B cell (primary cell): Measurements from ENCODE around the gene DPAGT1. TPM values are rescaled to one million over a fixed set of nuclear protein-coding genes. Genes with fewer than 3 reads are reported as not detected.

Experiments used
- ATAC-seq: fragments of 200-7000 bp; cut with Tn5 transposase; one replicate; pipeline ENCODE4 v1.10.0; 2021; ENCODE audit warnings: low read depth, mild to moderate bottlenecking, moderate number of reproducible peaks, moderate library complexity
- CTCF ChIA-PET: fragments of 350-600 bp; sonication (Branson Sonifier 250); formaldehyde crosslinking; loops from one replicate; lab custom pipeline; 2021; ENCODE audit warnings: antibody characterized with exemption, inconsistent platforms; lab: Charles Lee
- POLR2A ChIA-PET: fragments of 350-600 bp; sonication (Branson Sonifier 250); formaldehyde crosslinking; loops from one replicate; lab custom pipeline; 2021; ENCODE audit warnings: antibody characterized with exemption; lab: Charles Lee
- DNase-seq: peaks from one replicate; pipeline ENCODE4 v3.0.0; 2013
- H2AFZ ChIP-seq: 2 replicates; pipeline ENCODE4 v1.6.1; 2012; ENCODE audit warnings: mild to moderate bottlenecking, low read depth, low read length; ENCODE audit not compliant: insufficient read depth, poor library complexity, severe bottlenecking
- H3K27ac ChIP-seq, 2 donors: 1 replicate in 1 of 2; 2 replicates in 1 of 2; pipeline ENCODE4 v1.5.1; 2012 to 2013; ENCODE audit warnings: low read length in 2 of 2, mild to moderate bottlenecking in 2 of 2, moderate library complexity in 1 of 2
- H3K27me3 ChIP-seq, 4 experiments: fragments of 200-600 bp in 1 of 4; sonication (generic) in 1 of 4; replicated peaks in 1 of 4; 1 replicate in 2 of 4; 2 replicates in 2 of 4; pipeline versions ENCODE4 v1.6.1 to v1.7.0; 2013 to 2016; ENCODE audit warnings: low read length in 3 of 4, mild to moderate bottlenecking in 2 of 4, mixed read lengths in 1 of 4, moderate library complexity in 1 of 4; ENCODE audit not compliant: insufficient read depth in 4 of 4, control insufficient read depth in 3 of 4; ENCODE audit errors: control extremely low read depth in 1 of 4
- H3K36me3 ChIP-seq, 2 experiments: replicated peaks in 1 of 2; 1 replicate in 1 of 2; 2 replicates in 1 of 2; pipeline versions ENCODE4 v1.6.1 to v1.7.1; 2013; ENCODE audit warnings: low read length in 1 of 2; ENCODE audit not compliant: insufficient read depth in 2 of 2, control insufficient read depth in 1 of 2; ENCODE audit errors: control extremely low read depth in 1 of 2, extremely low read depth in 1 of 2
- H3K4me1 ChIP-seq, 2 donors: fragments of 200-600 bp in 1 of 2; sonication (generic) in 1 of 2; 1 replicate in 1 of 2; 2 replicates in 1 of 2; pipeline versions ENCODE4 v1.5.1 to v1.6.1; 2013 to 2017; ENCODE audit warnings: low read length in 2 of 2; ENCODE audit not compliant: control insufficient read depth in 2 of 2, insufficient read depth in 2 of 2
- H3K4me2 ChIP-seq: replicated peaks from 2 replicates; pipeline ENCODE3; 2012; ENCODE audit warnings: mild to moderate bottlenecking, low read depth, low read length; ENCODE audit not compliant: poor library complexity, severe bottlenecking
- H3K4me3 ChIP-seq, 5 experiments: fragments of 200-600 bp in 1 of 5; sonication (generic) in 1 of 5; 1 replicate in 3 of 5; 2 replicates in 2 of 5; pipeline versions ENCODE4 v1.5.1 to v1.7.0; 2011 to 2016; ENCODE audit warnings: low read length in 4 of 5, mild to moderate bottlenecking in 4 of 5, low read depth in 2 of 5, control low read depth in 1 of 5, moderate library complexity in 1 of 5; ENCODE audit not compliant: insufficient read depth in 1 of 5; ENCODE audit errors: control extremely low read depth in 1 of 5, extremely low read depth in 1 of 5
- H3K79me2 ChIP-seq: fragments of 200-600 bp; sonication (generic); one replicate; pipeline ENCODE4 v1.6.0; 2016; ENCODE audit warnings: low read length; ENCODE audit not compliant: control insufficient read depth, insufficient read depth
- H3K9ac ChIP-seq: fragments of 200-600 bp; sonication (generic); 2 replicates; pipeline ENCODE4 v1.6.1; 2017; ENCODE audit warnings: mild to moderate bottlenecking, low read length, moderate library complexity
- H3K9me3 ChIP-seq, 3 donors: one replicate each; pipeline versions ENCODE4 v1.6.1 to v1.7.1; 2013; ENCODE audit warnings: low read length in 2 of 3; ENCODE audit not compliant: control insufficient read depth in 2 of 3, insufficient read depth in 1 of 3; ENCODE audit errors: control extremely low read depth in 1 of 3
- H4K20me1 ChIP-seq: 2 replicates; pipeline ENCODE4 v1.6.0; 2012; ENCODE audit warnings: mild to moderate bottlenecking, low read length; ENCODE audit not compliant: insufficient read depth, control insufficient read depth, poor library complexity, severe bottlenecking
- H3K27ac Mint-ChIP-seq: one replicate; pipeline ENCODE4 v1.8.0; 2021; ENCODE audit warnings: mixed read lengths
- H3K27me3 Mint-ChIP-seq: one replicate; pipeline ENCODE4 v1.8.0; 2021; ENCODE audit warnings: mixed read lengths
- H3K4me1 Mint-ChIP-seq: one replicate; pipeline ENCODE4 v1.8.0; 2021; ENCODE audit warnings: mixed read lengths
- H3K4me3 Mint-ChIP-seq: one replicate; pipeline ENCODE4 v1.8.0; 2021; ENCODE audit warnings: mixed read lengths
- H3K9me3 Mint-ChIP-seq: one replicate; pipeline ENCODE4 v1.8.0; 2022; ENCODE audit warnings: mixed read lengths; ENCODE audit not compliant: insufficient read depth
- CTCF ChIP-seq: fragments of 200-600 bp; IDR thresholded peaks from one replicate; pipeline ENCODE4 v1.8.0; 2022; ENCODE audit warnings: antibody characterized with exemption, mild to moderate bottlenecking
- EZH2 ChIP-seq: IDR thresholded peaks from 2 replicates; pipeline ENCODE4 v1.6.1; 2012; ENCODE audit warnings: borderline replicate concordance, low read depth, mild to moderate bottlenecking, moderate library complexity, low read length; ENCODE audit not compliant: insufficient read depth, poor library complexity, severe bottlenecking
- WGBS: methylation state at CpG from one replicate; pipeline ENCODE4 v1.1.5; 2013; ENCODE audit warnings: missing lambda C conversion rate; ENCODE audit not compliant: insufficient coverage; 5-methylcytosine and 5-hydroxymethylcytosine counted together
- intact Hi-C: fragments of 100-400 bp; cut with micrococcal nuclease; formaldehyde crosslinking; loops from one replicate; pipeline ENCODE4 v1.10.0; 2022
- polyA plus RNA-seq: library from polyadenylated mRNA; depleted of rRNA; stranded (reverse); fragments of >200 nt; gene quantifications from 2 replicates; pipeline ENCODE4 v1.2.3, GENCODE V29; 2012
- total RNA-seq, 2 donors: library from RNA; stranded (reverse); fragments of 120-200 nt in 1 of 2; gene quantifications; 1 replicate in 1 of 2; 2 replicates in 1 of 2; pipeline versions ENCODE4 v1.2.3 to v1.2.4, GENCODE V29; 2013 to 2022

Gene DPAGT1
- total and polyA plus RNA-seq, 2 donors (not counting 1 experiment from before 2014, with no cell fraction given): 38.3 to 64.3 TPM

- 87% methylated on average over 12 of the region's 13 CpGs for WGBS
- H2AFZ ChIP-seq: no peak overlapping the region
- Mint-ChIP-seq H3K4me3 (peak overlapping the region; percentile 16), H3K27ac (no peak overlapping the region), H3K27me3 (no peaks in the 10 kb centered on the region), H3K9me3 (no peaks in the 10 kb centered on the region), H3K4me1 (peaks cover 31% of the 10 kb centered on the region)
- no peak overlapping the region for H3K4me2 ChIP-seq
- ATAC-seq (no peak), DNase-seq (no peak)
- CTCF ChIA-PET: no interaction called here
- no peaks in the 10 kb centered on the region for H3K27me3 ChIP-seq
- no peak for TF ChIP-seq EZH2
- peaks cover 16 to 37% of the 10 kb centered on the region in 2 donors for H3K4me1 ChIP-seq
- no peak overlapping the region for H3K27ac ChIP-seq
- H3K9me3 ChIP-seq: no peaks in the 10 kb centered on the region
- intact Hi-C loops: no loop called here
- POLR2A ChIA-PET: no interaction called here
- peaks cover 11% of the 10 kb centered on the region for H4K20me1 ChIP-seq
- H3K9ac ChIP-seq: no peak overlapping the region
- no peak overlapping the region for H3K4me3 ChIP-seq
- peaks cover 0 to 12% of the 10 kb centered on the region in 2 experiments for H3K36me3 ChIP-seq
- peaks cover 35% of the 10 kb centered on the region for H3K79me2 ChIP-seq
Measured at GRCh38 chr11:119091966-119092879, 9.4 kb downstream of the DPAGT1 start.

- Histone ChIP-seq H3K4me2 (no peak overlapping the region), H2AFZ (no peak overlapping the region), H3K4me3 (no peak overlapping the region), H3K27ac (no peak overlapping the region), H3K36me3 (peaks cover 0 to 3% of the 10 kb centered on the region in 2 experiments), H4K20me1 (peaks cover 5% of the 10 kb centered on the region), H3K9ac (no peak overlapping the region), H3K9me3 (no peaks in the 10 kb centered on the region), H3K27me3 (no peaks in the 10 kb centered on the region), H3K79me2 (peaks cover 43% of the 10 kb centered on the region), H3K4me1 (peaks cover 15 to 34% of the 10 kb centered on the region in 2 donors)
- ATAC-seq (no peak), DNase-seq (no peak)
- Mint-ChIP-seq H3K4me3 (no peak overlapping the region), H3K27me3 (no peaks in the 10 kb centered on the region), H3K9me3 (no peaks in the 10 kb centered on the region), H3K27ac (no peak overlapping the region), H3K4me1 (peaks cover 26% of the 10 kb centered on the region)
- no peak for TF ChIP-seq CTCF
- TF ChIP-seq EZH2: no peak
- POLR2A ChIA-PET: interaction anchor here (0.6 kb wide), 1 partner anchor 324 kb away, joined by 9 read pairs; no protein-coding TSS in a partner anchor
- intact Hi-C loops: no loop called here
- CTCF ChIA-PET: no interaction called here
- WGBS: 96% methylated on average over 7 of the region's 9 CpGs
Measured at GRCh38 chr11:119091178-119091577, 10.5 kb downstream of the DPAGT1 start.
